MCF 10A (cell line): ENCODE measurements around the gene S100Z. TPM values are rescaled to one million over a fixed set of nuclear protein-coding genes. Genes with fewer than 3 reads are reported as not detected.
A peak's percentile ranks its signal among the peaks of the same experiment; 100 is the strongest.

Experiments used
- BruUV-seq: library from RNA; stranded (reverse); fragments of 400-500 nt; replicated peaks from 2 replicates; lab custom pipeline; 2021; lab: Mats Ljungman, UMichigan
- CTCF ChIA-PET: fragments of 300-600 bp; sonication (Branson Sonifier 250); formaldehyde crosslinking; extraction: SDS; loops from one replicate; lab custom pipeline; 2021; ENCODE audit warnings: antibody characterized with exemption, inconsistent platforms; lab: Yijun Ruan, JAX
- POLR2A ChIA-PET: fragments of 300-600, 350-650 bp; sonication (Branson Sonifier 250); formaldehyde crosslinking; extraction: SDS; loops from one replicate; lab custom pipeline; 2020; ENCODE audit warnings: antibody characterized with exemption, inconsistent platforms; lab: Yijun Ruan, JAX
- DNase-seq: peaks from one replicate; pipeline ENCODE4 v3.0.0-alpha.2; 2018; ENCODE audit not compliant: unreplicated experiment
- H3K27ac Mint-ChIP-seq: one replicate; pipeline ENCODE4 v1.8.0; 2022; ENCODE audit warnings: mild to moderate bottlenecking, low read depth, mixed read lengths; ENCODE audit not compliant: unreplicated experiment
- H3K27me3 Mint-ChIP-seq: one replicate; pipeline ENCODE4 v1.8.0; 2022; ENCODE audit warnings: mixed read lengths; ENCODE audit not compliant: insufficient read depth, unreplicated experiment
- H3K36me3 Mint-ChIP-seq: one replicate; pipeline ENCODE4 v1.8.0; 2022; ENCODE audit warnings: mild to moderate bottlenecking, moderate library complexity, mixed read lengths; ENCODE audit not compliant: insufficient read depth, unreplicated experiment
- H3K4me1 Mint-ChIP-seq: one replicate; pipeline ENCODE4 v1.8.0; 2022; ENCODE audit warnings: mixed read lengths; ENCODE audit not compliant: insufficient read depth, unreplicated experiment
- H3K4me3 Mint-ChIP-seq: one replicate; pipeline ENCODE4 v1.8.0; 2022; ENCODE audit warnings: mild to moderate bottlenecking, moderate library complexity, mixed read lengths; ENCODE audit not compliant: unreplicated experiment
- H3K9me3 Mint-ChIP-seq: one replicate; pipeline ENCODE4 v1.8.0; 2022; ENCODE audit warnings: mixed read lengths; ENCODE audit not compliant: unreplicated experiment
- intact Hi-C: fragments of 100-400 bp; cut with micrococcal nuclease; formaldehyde crosslinking; loops from 2 replicates; pipeline ENCODE4 v1.14.1; 2022
- total RNA-seq: library from RNA; stranded (reverse); gene quantifications from 2 replicates; pipeline ENCODE4 v1.2.3, GENCODE V29; 2022
- TF ChIP-seq, protein P1 (sequence below): fragments of 200-600 bp; IDR thresholded peaks from one replicate; pipeline ENCODE4 v1.8.0; 2022; ENCODE audit warnings: antibody characterized with exemption, mild to moderate bottlenecking; ENCODE audit not compliant: unreplicated experiment

The S100Z gene
- total RNA-seq, 1 experiment from 2014 or later, result not detected

DNA sequence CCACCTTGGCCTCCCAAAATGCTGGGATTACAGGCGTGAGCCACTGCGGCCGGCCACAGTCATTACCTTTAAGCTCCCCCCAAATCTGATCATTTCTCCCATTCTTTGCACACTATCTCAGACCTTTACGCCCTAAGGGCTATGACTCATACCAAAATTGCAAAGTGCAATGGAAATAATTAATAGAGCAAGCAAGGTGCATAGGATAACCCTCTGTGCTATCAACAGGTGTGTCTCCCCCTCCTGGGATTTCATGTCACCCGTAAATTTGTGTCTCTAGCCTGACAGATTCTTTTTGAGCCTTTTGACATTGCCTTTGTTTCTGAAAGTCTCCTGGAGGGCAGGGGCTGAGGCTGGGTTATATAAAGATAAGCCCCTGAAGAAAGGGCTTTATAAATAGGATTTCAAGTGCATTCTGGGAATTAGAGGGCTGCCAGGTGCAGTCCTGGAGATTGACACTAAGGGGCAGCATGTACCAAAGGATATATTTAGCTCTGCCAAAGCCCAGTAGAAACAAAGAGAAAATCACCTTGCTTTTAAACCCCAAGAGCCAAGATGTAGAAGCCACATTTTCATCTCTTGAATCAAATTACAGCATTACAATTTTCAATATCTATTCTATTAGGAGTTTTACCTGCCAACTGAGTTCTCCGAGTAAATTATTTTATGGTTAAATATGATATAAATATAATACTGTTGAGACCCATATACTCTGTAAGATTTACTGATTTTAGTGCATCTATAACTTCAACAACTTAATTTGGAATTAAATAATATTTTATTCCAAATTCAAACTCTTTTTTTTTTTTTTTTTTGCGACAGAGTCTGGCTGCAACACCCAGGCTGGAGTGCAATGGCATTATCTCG is 18.2 kb downstream of the S100Z start:
- ChIA-PET CTCF (interaction anchor here (0.5 to 8.0 kb wide), 27 partner anchors 9 to 1386 kb away, joined by 3 to 81 read pairs (median 3); partner anchors contain the start of gene AGGF1), POLR2A (interaction anchor here (1.8 to 1.9 kb wide), 2 partner anchors 149 to 162 kb away, joined by 6 to 15 read pairs; partner anchors contain the start of gene AGGF1)
- peak; percentile 74 for DNase-seq
- H3K4me1 Mint-ChIP-seq, result no peaks in the 10 kb centered on the region
- no peak overlapping the region for H3K27ac Mint-ChIP-seq
- intact Hi-C loops, result loop anchor here (1.0 to 10.0 kb wide), 5 partner anchors 148 to 1434 kb away; partner anchors contain the start of gene F2R
- BruUV-seq, result no TSS peak
- H3K4me3 Mint-ChIP-seq, result no peak overlapping the region
- peaks cover 6% of the 10 kb centered on the region for H3K36me3 Mint-ChIP-seq
- TF ChIP-seq, protein P1, sequence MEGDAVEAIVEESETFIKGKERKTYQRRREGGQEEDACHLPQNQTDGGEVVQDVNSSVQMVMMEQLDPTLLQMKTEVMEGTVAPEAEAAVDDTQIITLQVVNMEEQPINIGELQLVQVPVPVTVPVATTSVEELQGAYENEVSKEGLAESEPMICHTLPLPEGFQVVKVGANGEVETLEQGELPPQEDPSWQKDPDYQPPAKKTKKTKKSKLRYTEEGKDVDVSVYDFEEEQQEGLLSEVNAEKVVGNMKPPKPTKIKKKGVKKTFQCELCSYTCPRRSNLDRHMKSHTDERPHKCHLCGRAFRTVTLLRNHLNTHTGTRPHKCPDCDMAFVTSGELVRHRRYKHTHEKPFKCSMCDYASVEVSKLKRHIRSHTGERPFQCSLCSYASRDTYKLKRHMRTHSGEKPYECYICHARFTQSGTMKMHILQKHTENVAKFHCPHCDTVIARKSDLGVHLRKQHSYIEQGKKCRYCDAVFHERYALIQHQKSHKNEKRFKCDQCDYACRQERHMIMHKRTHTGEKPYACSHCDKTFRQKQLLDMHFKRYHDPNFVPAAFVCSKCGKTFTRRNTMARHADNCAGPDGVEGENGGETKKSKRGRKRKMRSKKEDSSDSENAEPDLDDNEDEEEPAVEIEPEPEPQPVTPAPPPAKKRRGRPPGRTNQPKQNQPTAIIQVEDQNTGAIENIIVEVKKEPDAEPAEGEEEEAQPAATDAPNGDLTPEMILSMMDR, result peak; percentile 87
- no peaks in the 10 kb centered on the region for H3K27me3 Mint-ChIP-seq
- no peaks in the 10 kb centered on the region for H3K9me3 Mint-ChIP-seq

DNA sequence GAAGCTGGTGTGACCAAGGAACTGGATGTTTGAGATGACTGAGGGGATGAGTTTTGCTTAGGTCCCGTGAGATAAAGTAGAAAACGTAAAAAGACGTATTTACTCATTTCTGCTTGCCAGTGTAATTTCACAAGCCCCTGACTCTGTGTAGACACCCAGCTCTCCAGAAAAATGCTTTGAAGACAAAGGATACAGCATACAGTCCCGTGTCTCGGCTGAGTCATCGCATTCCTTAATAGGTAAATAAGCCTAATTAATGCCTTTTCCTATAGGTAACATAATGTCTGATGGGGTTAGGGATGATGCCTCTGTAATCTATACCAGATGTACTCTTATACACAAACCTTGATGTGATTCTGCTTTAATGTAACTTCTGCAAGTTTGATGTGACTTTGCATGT is 20.2 kb downstream of the S100Z start:
- Mint-ChIP-seq H3K27ac (no peak overlapping the region), H3K36me3 (peaks cover 6% of the 10 kb centered on the region), H3K4me1 (no peaks in the 10 kb centered on the region), H3K9me3 (no peaks in the 10 kb centered on the region), H3K4me3 (no peak overlapping the region), H3K27me3 (no peaks in the 10 kb centered on the region)
- TF ChIP-seq, protein P1, result no peak
- CTCF ChIA-PET, result interaction anchor here (0.6 to 8.0 kb wide), 11 partner anchors 9 to 1281 kb away, joined by 3 to 81 read pairs (median 3); partner anchors contain the start of gene WDR41
- no TSS peak for BruUV-seq
- POLR2A ChIA-PET, result interaction anchor here (1.1 kb wide), 1 partner anchor 146 kb away, joined by 6 read pairs; no protein-coding TSS in a partner anchor
- intact Hi-C loops, result no loop called here
- no peak for DNase-seq

DNA sequence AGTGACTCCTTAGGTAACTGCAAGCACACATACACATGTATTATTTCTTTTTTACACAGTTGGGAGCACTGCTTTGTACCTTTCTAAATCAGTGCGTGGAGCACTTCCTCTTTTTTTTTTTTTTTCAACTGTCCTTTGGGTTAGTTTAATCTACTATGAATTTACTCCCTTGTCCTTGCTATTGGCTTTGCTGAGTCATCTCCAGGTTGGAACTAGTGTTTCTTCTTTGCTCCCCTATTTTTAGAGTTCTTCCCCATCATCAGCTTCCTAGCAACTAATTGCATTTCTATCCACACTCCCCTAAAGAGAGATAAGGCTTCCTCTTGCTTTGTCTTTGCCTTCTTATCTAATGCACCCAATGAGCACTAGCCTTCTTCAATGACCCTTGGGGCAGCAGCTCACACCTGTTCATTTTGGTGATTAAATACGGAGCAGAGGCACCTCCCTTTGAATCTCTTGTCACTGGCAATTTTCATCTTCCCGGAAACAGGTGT is 24.3 kb downstream of the S100Z start:
- POLR2A ChIA-PET, result no interaction called here
- Mint-ChIP-seq H3K27ac (no peak overlapping the region), H3K27me3 (no peaks in the 10 kb centered on the region)

More for the DNA sequence above, 24.3 kb downstream of the S100Z start:
- CTCF ChIA-PET, result interaction anchor here (0.6 to 1.6 kb wide), 3 partner anchors 98 to 365 kb away, joined by 3 to 9 read pairs (median 3); no protein-coding TSS in a partner anchor
- Mint-ChIP-seq H3K9me3 (no peaks in the 10 kb centered on the region), H3K36me3 (no peaks in the 10 kb centered on the region), H3K4me3 (no peak overlapping the region), H3K4me1 (no peaks in the 10 kb centered on the region)
- intact Hi-C loops, result no loop called here
- TF ChIP-seq, protein P1, result no peak
- no TSS peak for BruUV-seq
- DNase-seq, result no peak
